Suppressor macrophage (primary cell): ENCODE measurements around the gene APLP1.
A peak's percentile ranks its signal among the peaks of the same experiment; 100 is the strongest.
"Not testable (repeated sequence)": the region's sequence is repeated elsewhere in the genome, so short reads cannot be mapped to it uniquely, and the experiment has no call there.

Experiments
- DNase-seq, 4 experiments: peaks; one replicate each; pipeline ENCODE4 v3.0.0-alpha.2; 2020 to 2022
- total RNA-seq, 17 experiments: gene quantifications; one replicate each; lab custom pipeline; 2026; ENCODE audit warnings: mixed read lengths in 6 of 17, inconsistent platforms in 3 of 17; lab: John Stamatoyannopoulos, UW

APLP1 gene
- 0 to 2.0 (median 0.07) reads per million in 17 experiments for total RNA-seq

GRCh38 chr19:35868172-35868822, at the start of gene APLP1:
Gene APLP1 (plus strand): TSS chr19:35868574. CDS start chr19:35868637, 63 bp downstream.
- DNase-seq: peak in 3 of 4 experiments; percentile 41 to 81 (median 71)

GRCh38 chr19:35822579-35822978, 45.8 kb upstream of the APLP1 start:
- peak in 1 of 4 experiments; percentile 10 for DNase-seq

GRCh38 chr19:35824150-35824549, 44.2 kb upstream of the APLP1 start:
- no peak for DNase-seq

GRCh38 chr19:35828692-35829301, 39.6 kb upstream of the APLP1 start:
- DNase-seq: peak; percentile 62 to 85 (median 72)

- DNase-seq: no peak
Measured at GRCh38 chr19:35830986-35831385, 37.4 kb upstream of the APLP1 start.

- no peak for DNase-seq
Measured at GRCh38 chr19:35832054-35832453, 36.3 kb upstream of the APLP1 start.

- no peak for DNase-seq
Measured at GRCh38 chr19:35833972-35834371, 34.4 kb upstream of the APLP1 start.

- not testable (repeated sequence) for DNase-seq
Measured at GRCh38 chr19:35836096-35836495, 32.3 kb upstream of the APLP1 start.

GRCh38 chr19:35841961-35842595, 26.3 kb upstream of the APLP1 start:
- no peak for DNase-seq

GRCh38 chr19:35842666-35843272, 25.6 kb upstream of the APLP1 start:
- no peak for DNase-seq

- DNase-seq: peak in 3 of 4 experiments; percentile 15 to 25 (median 22)
Measured at GRCh38 chr19:35843676-35844481, 24.5 kb upstream of the APLP1 start.

GRCh38 chr19:35844482-35845214, 23.7 kb upstream of the APLP1 start:
- no peak for DNase-seq

- DNase-seq: peak in 3 of 4 experiments; percentile 42 to 54 (median 44)
Measured at GRCh38 chr19:35845215-35846037, 22.9 kb upstream of the APLP1 start.

GRCh38 chr19:35846038-35846668, 22.2 kb upstream of the APLP1 start:
- DNase-seq: peak in 1 of 4 experiments; percentile 13

GRCh38 chr19:35847911-35848310, 20.5 kb upstream of the APLP1 start:
- DNase-seq: no peak

- no peak for DNase-seq
Measured at GRCh38 chr19:35848486-35848885, 19.9 kb upstream of the APLP1 start.

GRCh38 chr19:35848919-35849505, 19.4 kb upstream of the APLP1 start:
- DNase-seq: no peak

GRCh38 chr19:35851213-35852028, 17.0 kb upstream of the APLP1 start:
- no peak for DNase-seq
